ENCODE results near the gene RNLS. TPM values are rescaled to one million over a fixed set of nuclear protein-coding genes. Genes with fewer than 3 reads are reported as not detected.
"Not testable (repeated sequence)": the region's sequence is repeated elsewhere in the genome, so short reads cannot be mapped to it uniquely, and the experiment has no call there.

RNLS gene
- total RNA-seq, 2 donors from 2014 or later = 2.1 to 2.4 TPM

DNA sequence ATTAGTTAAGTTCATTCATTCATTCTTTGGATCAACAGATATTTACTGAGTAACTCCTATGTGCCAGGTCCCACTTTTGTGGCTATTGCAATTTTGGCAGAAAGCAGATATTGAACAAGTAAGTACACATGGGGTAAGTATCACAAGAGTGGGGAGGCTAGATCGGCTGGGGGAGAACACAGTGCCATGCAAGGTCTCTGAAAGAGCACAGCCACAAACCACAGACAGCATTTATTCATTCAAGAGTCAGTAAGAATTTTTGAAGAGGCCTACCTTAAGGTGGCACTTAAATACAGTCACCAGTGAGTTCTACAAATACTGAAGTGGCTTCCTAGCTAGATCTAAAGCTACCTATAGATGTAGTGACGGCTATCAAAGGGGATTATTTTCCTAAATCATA, 304.2 kb downstream of the RNLS start:
- Mint-ChIP-seq H3K27ac (no peak overlapping the region), H3K27me3 (no peaks in the 10 kb centered on the region), H3K4me3 (no peak overlapping the region), H3K36me3 (ENCODE audit: low read depth) (no peaks in the 10 kb centered on the region), H3K9me3 (no peaks in the 10 kb centered on the region), H3K4me1 (peaks cover 12% of the 10 kb centered on the region)
- ATAC-seq (replicated peaks) = peak; percentile 54

DNA sequence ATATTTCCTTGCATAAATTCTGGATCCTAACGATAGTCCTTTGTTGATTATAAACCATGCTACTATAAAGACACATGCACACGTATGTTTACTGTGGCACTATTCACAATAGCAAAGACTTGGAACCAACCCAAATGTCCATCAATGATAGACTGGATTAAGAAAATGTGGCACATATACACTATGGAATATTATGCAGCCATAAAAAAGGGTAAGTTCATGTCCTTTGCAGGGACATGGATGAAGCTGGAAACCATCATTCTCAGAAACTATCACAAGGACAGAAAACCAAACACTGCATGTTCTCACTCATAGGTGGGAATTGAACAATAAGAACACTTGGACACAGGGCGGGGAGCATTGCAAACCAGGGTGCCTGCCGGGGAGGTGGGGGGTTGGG, 306.2 kb downstream of the RNLS start:
- H3K4me1 Mint-ChIP-seq = peaks cover 11% of the 10 kb centered on the region
- H3K9me3 Mint-ChIP-seq; H3K27me3 Mint-ChIP-seq; H3K36me3 Mint-ChIP-seq (ENCODE audit: low read depth); ATAC-seq (replicated peaks); H3K27ac Mint-ChIP-seq; H3K4me3 Mint-ChIP-seq: not testable (repeated sequence)

DNA sequence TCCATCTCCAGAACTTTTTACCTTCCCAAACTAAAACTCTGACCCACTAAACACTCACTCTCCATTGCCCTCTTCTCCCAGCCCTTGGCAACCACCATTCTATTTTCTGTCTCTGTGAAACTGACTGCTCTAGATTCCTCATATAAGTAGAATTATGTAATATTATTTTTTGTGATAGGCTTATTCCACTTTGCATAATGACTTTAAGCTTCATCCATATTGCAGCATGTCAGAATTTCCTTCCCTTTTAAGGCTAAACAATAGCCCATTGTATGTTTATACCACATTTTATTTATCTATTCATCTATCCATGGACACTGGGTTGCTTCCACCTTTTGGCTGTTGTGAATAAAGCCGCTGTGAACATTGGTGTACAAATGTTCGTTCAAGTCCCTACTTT, 308.8 kb downstream of the RNLS start:
- H3K4me1 Mint-ChIP-seq = peaks cover 26% of the 10 kb centered on the region
- H3K36me3 Mint-ChIP-seq (ENCODE audit: low read depth) = no peaks in the 10 kb centered on the region
- ATAC-seq (replicated peaks) = no peak
- H3K27me3 Mint-ChIP-seq = no peaks in the 10 kb centered on the region
- H3K4me3 Mint-ChIP-seq = no peak overlapping the region
- H3K9me3 Mint-ChIP-seq = no peaks in the 10 kb centered on the region
- peak overlapping the region; percentile 18 for H3K27ac Mint-ChIP-seq

DNA sequence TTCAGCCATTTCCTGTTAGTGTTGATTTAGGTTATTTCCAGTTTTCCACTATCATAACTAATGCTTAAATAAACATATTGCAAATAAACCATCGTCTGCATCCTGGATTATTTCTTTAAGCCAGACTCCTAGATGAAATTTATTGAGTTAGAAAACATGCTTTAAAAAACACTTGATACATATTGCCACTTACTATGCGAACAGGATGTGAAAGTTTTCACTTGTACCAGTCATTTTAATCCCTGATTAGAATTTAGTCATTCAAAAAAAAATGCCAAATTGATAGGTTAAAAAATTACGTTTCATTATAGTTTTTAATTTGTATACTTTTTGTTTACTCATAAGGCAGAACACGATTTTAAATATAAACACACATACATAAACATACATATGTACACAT, 309.6 kb downstream of the RNLS start:
- Mint-ChIP-seq H3K9me3 (no peaks in the 10 kb centered on the region), H3K4me3 (no peak overlapping the region), H3K36me3 (ENCODE audit: low read depth) (no peaks in the 10 kb centered on the region), H3K27me3 (no peaks in the 10 kb centered on the region), H3K27ac (no peak overlapping the region), H3K4me1 (peaks cover 23% of the 10 kb centered on the region)
- ATAC-seq (replicated peaks) = no peak

DNA sequence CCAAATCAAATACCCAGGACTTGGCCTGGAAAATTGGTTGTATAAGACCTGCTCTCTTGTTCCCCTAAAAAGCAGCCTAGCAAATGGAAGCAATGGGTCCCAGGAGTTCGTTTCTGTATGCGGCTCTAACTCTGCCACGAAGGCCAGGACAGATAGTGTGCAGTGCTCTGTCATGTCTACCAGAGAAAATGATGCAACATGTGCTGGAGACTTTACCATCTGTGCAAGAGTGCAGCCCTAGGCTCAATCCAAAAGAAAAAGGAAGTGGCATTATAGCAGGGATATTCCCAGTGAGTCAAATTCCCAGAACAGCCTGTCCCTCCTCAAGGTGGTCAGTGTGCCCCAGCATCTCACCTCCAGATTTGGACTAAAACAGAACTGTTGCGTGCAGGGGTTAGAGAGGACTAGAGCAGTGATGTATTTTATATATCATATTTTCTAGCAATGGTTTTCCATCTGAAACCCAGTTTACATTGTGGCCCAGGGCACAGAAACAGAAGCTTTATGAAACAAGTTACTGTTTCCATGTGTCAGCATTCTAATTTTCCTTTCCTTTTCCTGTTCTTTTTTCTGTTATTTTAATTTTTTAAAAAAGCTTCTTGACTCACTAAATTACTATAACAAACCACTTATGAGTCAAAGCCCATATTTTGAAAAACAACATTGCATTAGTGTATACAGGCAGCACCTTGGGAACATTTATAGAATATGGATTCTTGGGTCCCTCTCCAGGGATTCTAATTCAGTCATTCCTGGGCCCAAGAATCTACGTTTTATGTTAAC, 311.2 kb downstream of the RNLS start:
- Mint-ChIP-seq H3K4me3 (peak overlapping the region; percentile 67), H3K27me3 (no peaks in the 10 kb centered on the region), H3K36me3 (ENCODE audit: low read depth) (no peaks in the 10 kb centered on the region), H3K27ac (peak overlapping the region; percentile 94), H3K9me3 (no peaks in the 10 kb centered on the region), H3K4me1 (peaks cover 24% of the 10 kb centered on the region)
- peak; percentile 54 for ATAC-seq (replicated peaks)

DNA sequence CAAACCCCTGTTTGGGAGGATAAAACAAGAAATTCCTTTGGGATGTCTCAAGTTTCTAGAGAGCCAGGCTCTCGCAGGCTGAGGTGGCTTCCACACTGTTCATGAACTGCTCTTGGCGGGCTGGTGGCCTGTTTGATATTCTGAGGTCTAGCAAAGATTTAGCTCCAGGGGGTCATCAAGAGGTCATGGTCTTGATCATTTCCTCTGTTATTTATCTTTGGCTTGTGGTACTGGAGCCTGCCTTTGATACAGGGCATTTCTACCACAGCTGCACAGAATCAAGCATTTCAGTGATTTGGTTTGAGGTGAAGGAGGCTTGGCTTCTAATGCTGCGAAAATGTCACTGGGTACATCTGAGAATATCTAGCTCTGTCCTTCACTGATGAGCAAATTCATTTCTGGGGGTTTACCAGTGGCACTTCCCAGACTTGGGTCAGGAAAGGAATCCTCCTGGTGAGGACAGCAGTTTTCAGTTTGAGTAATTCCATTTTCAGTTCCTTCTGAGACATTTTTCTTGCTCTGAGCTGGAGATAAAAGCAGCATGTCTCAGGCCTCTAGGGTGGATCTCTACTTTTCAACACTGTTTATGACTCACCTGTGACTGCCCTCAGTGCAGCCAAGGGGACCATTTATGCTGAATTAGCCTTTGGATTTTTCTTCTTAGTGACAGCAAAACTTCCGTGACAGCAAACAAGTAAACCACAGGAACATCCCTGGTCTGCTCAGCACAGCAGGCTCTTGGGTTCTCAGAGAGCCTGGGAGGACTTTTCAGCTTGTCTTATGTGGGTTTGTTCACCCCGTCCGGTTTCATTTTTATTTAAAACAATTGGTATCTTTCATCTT, 312.0 kb downstream of the RNLS start:
- Mint-ChIP-seq H3K4me1 (peaks cover 29% of the 10 kb centered on the region), H3K4me3 (peak overlapping the region; percentile 67), H3K27ac (peak overlapping the region; percentile 94), H3K27me3 (no peaks in the 10 kb centered on the region), H3K9me3 (no peaks in the 10 kb centered on the region), H3K36me3 (ENCODE audit: low read depth) (no peaks in the 10 kb centered on the region)
- peak; percentile 92 for ATAC-seq (replicated peaks)

DNA sequence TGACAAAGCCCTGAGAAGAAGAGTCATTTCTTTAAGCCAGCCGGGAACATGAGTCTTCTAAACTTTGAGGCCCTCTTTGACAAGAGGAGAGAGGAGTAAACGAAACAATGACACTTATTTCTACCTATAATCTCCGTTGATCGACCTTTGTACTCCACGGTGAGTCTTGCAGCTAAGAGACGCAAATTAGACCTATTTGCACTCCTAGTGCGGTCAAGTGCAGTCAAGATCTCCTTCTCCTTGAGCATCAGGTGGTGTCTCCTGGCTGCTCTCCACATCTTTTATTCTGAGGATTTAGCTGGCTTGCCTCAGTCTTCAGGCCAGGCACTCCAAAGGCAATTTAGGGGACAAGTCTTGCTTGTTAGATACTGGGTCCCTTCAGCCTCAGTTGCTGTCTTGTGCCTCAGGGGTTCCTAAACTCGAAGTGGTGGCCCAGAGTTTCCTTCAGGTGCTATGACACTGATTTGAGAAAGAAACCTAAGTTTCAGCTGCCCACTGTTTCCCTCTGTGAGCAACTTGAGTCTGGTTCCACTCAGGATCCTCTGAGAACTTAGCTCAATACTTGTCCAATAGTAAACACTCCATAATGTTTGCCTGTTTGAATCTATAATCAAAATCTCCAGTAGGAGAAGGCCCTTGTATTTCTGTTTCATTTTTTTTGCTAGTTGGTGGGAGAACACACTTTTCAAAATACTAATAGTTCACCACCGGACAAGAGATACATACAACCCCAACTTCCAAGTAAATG, 312.9 kb downstream of the RNLS start:
- Mint-ChIP-seq H3K4me3 (peak overlapping the region; percentile 67), H3K4me1 (peaks cover 29% of the 10 kb centered on the region), H3K36me3 (ENCODE audit: low read depth) (no peaks in the 10 kb centered on the region), H3K9me3 (no peaks in the 10 kb centered on the region), H3K27ac (peak overlapping the region; percentile 94), H3K27me3 (no peaks in the 10 kb centered on the region)
- ATAC-seq (replicated peaks) = no peak

DNA sequence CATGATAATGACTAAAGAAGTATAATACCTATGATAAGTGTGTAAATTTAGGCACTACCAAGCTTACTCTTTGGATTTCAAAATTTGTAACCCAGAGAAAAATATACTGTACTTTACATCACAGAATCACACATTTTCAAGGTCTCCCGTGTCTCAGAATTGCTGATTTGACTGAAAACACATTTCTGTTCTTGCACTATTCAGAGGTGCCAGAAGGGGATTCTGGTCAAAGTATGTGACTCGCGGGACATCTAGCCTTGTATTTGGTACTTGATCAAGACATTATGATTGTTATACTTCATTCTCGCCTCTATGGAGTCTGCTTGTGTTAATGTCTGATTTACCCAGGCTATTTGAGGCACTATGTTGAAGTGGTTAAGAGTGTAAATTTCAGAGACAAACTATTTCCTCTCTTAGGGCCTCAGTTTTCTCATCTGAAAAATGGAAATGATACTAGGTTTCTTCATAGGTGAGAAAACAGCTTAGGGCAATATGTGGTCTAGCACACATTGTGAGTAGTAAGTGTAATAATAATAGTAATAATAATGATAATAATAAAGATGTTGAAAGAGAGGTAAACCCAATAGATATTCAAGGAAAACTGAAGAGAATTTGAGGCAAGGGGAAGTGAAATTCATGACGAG, 320.4 kb downstream of the RNLS start:
- no peaks in the 10 kb centered on the region for H3K9me3 Mint-ChIP-seq
- H3K27me3 Mint-ChIP-seq = no peaks in the 10 kb centered on the region
- no peak overlapping the region for H3K27ac Mint-ChIP-seq
- no peak for ATAC-seq (replicated peaks)
- H3K36me3 Mint-ChIP-seq (ENCODE audit: low read depth) = no peaks in the 10 kb centered on the region
- H3K4me1 Mint-ChIP-seq = peaks cover 7% of the 10 kb centered on the region
- no peak overlapping the region for H3K4me3 Mint-ChIP-seq

DNA sequence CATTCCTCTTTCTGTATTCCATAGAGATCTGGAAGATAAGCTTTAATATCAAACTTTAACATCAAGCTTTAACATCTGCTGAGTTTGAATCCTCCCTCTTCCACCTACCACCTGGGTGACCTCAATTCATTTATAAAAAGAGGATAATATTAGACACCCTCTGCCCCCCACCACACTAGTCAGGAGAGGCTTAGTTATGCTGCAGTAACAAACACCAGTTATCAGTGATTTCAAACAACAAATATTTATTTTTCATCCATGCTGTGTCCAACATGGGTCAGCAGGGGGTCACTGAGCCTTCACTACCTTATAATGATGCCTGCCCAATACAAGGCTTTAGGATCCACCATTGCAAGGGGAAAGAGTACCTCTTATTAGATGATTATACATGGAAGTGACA, 322.0 kb downstream of the RNLS start:
- H3K27me3 Mint-ChIP-seq = no peaks in the 10 kb centered on the region
- ATAC-seq (replicated peaks) = no peak
- H3K4me1 Mint-ChIP-seq = no peaks in the 10 kb centered on the region
- H3K9me3 Mint-ChIP-seq = no peaks in the 10 kb centered on the region
- H3K36me3 Mint-ChIP-seq (ENCODE audit: low read depth) = no peaks in the 10 kb centered on the region
- H3K27ac Mint-ChIP-seq = no peak overlapping the region
- no peak overlapping the region for H3K4me3 Mint-ChIP-seq

DNA sequence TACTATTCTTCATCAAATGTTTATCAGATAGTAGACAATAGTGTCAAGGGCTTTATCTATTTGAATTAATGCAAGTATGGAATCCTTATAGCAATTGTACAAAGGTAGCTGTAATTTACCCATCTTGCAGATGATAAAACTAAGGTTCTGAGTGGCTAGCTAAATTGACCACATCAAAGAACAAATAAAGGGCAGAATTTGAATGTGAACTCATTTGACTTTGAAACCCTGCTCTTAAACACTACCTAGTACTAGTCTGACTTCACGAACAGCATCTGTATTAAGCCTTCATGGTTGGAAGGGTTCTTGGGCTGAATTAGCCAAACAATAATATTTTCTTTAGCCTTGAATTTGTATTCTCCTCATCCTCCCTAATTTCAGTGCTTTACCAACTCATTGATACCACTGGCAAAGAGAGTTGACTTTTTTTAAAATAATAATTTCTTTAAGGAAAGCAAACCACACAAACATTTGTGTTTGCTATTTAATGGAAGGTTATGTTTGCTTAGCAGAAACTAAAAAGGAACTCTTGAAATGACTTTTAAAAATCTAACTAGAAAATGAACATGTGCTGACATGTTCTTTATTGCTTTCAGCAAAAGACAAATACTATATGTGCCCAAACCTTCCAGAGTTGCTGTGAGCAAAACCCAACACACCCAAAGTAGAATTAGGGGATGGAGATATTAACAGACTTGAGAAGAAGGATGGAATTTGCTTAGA, 322.6 kb downstream of the RNLS start:
- Mint-ChIP-seq H3K36me3 (ENCODE audit: low read depth) (no peaks in the 10 kb centered on the region), H3K4me3 (no peak overlapping the region), H3K27me3 (no peaks in the 10 kb centered on the region), H3K27ac (no peak overlapping the region), H3K4me1 (no peaks in the 10 kb centered on the region), H3K9me3 (no peaks in the 10 kb centered on the region)
- ATAC-seq (replicated peaks) = no peak

DNA sequence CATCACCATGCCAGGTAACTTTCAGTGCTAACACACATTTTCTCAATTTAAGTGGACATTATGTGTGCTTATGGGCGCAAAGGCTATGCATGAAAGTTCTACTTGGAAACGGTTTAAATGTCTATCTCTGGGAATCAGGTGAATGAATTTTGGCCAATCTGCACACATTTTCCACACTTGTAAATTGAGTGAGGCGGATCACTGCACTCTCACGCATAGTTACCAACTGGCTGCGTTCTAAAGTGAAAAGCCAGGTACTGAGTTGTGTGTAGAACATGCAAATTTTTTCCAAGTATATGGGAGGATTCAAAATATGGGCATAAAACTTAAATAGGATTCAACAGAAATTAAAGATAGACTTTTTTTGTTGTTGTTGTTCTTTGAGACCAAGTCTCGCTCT, 323.7 kb downstream of the RNLS start:
- H3K4me1 Mint-ChIP-seq = no peaks in the 10 kb centered on the region
- H3K36me3 Mint-ChIP-seq (ENCODE audit: low read depth) = no peaks in the 10 kb centered on the region
- H3K4me3 Mint-ChIP-seq = no peak overlapping the region
- H3K27me3 Mint-ChIP-seq = no peaks in the 10 kb centered on the region
- ATAC-seq (replicated peaks) = no peak
- H3K27ac Mint-ChIP-seq = no peak overlapping the region
- no peaks in the 10 kb centered on the region for H3K9me3 Mint-ChIP-seq

DNA sequence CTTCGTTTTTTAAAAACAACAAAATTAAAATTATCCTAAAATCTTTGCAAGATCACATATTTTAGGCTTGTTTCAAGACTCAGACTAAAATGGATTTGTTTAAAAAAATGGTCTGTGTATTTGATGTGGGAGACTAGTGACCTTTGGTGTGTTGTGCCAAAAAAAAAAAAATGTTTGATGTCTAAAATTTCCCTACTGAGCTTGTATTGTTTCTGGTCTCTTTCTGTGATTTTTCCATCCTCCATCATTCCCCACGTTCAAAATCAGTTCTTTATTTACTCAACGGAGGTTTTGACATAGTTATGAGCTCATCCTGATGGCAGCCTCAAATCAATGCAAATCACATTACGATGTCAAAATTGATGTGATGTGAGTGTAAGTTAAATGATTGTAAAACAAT, 326.2 kb downstream of the RNLS start:
- ATAC-seq (replicated peaks) = no peak
- Mint-ChIP-seq H3K27me3 (no peaks in the 10 kb centered on the region), H3K4me3 (no peak overlapping the region), H3K27ac (no peak overlapping the region), H3K4me1 (peaks cover 5% of the 10 kb centered on the region), H3K9me3 (no peaks in the 10 kb centered on the region), H3K36me3 (ENCODE audit: low read depth) (no peaks in the 10 kb centered on the region)

DNA sequence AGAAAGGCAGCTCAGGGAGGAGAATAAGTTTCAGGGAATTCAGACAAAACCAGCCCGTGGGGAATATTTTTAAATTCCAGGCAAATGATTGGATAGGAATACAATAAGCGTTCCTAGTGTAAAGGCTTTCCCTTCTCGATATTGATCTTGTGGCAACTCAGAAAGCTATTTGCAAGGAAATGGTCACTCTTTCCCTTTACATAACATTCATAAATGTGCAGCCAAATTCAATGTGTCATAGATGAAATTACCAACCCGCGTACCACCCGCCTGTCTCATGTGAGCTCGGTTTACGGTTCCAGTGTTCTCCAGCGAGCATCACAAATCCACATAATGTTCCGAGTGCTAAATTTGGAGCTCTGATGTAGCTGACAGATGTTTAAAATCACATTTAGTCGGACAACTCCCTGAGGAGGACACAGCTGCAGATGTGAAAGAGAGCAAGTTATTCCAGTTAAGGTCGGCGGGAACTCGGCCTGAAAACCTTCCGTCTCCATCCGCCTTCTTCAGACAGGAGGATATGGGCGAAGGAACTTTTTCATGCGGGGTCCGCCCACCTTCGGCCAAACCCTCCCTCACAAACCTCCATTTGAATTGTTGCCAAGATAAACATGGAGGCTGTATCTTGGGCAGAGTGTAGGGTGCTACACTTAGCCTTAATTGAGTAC, 327.0 kb downstream of the RNLS start:
- no peak overlapping the region for H3K27ac Mint-ChIP-seq
- no peak for ATAC-seq (replicated peaks)
- no peak overlapping the region for H3K4me3 Mint-ChIP-seq
- peaks cover 5% of the 10 kb centered on the region for H3K4me1 Mint-ChIP-seq
- H3K9me3 Mint-ChIP-seq = no peaks in the 10 kb centered on the region
- H3K36me3 Mint-ChIP-seq (ENCODE audit: low read depth) = no peaks in the 10 kb centered on the region
- no peaks in the 10 kb centered on the region for H3K27me3 Mint-ChIP-seq
